ENCODE measurements around the gene ZFP36L1.
"Not testable (repeated sequence)": the region's sequence is repeated elsewhere in the genome, so short reads cannot be mapped to it uniquely, and the experiment has no call there.

Gene ZFP36L1

DNA sequence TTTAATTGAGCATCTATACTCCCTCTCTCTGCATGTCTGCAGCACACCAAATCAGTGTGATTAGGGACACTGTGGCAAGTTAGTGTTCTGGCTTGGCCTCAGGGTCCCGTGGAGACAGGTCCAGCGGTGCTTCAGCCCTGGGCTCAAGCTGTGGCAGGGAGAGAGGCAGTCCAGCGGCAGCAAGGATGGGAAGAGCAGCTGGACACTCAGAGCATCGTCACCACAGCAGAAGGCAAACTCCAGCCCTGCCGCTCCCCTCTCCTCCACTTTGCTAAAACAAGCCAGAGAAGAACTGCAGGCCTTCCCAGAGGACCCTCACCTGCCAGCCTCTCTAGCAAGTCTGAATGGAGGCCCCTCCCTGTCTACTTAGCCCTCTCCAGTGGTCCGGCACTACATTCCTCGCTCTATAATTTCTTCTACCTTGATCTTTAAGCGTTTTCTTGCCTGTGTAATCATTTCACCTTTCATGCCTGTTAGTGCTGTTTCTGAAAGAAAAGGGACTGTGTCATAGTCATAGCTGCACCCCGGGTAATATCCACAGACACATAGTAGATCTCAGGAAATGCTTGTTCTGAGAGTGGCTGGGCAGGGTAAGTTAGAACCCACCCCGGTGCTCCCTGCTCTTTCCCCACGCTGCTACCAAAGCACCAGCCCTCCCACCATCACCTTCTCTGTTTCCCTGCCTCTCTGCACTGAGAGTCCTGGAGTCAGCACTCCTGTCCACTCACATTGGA is 22.1 kb downstream of the ZFP36L1 start:
- Histone ChIP-seq H3K4me3 (ENCODE audit: low read length) (no peak overlapping the region), H3K9me3 (ENCODE audit: control insufficient read depth, insufficient read depth, low read length) (no peaks in the 10 kb centered on the region), H3K36me3 (ENCODE audit: control insufficient read depth, insufficient read depth, low read length) (no peaks in the 10 kb centered on the region), H3K27ac (ENCODE audit: low read length) (no peak overlapping the region), H3K4me1 (ENCODE audit: control insufficient read depth, insufficient read depth, low read length) (no peaks in the 10 kb centered on the region), H3K27me3 (ENCODE audit: control insufficient read depth, insufficient read depth, low read length) (no peaks in the 10 kb centered on the region)
- DNase-seq (ENCODE audit: low read depth, low spot score), result no peak
- WGBS (ENCODE audit: insufficient coverage, insufficient read length), result no CpG with 5 or more reads among the region's 11 CpGs

GRCh38 chr14:68770051-68770450 is 22.8 kb downstream of the ZFP36L1 start:
- WGBS (ENCODE audit: insufficient coverage, insufficient read length), result no CpG with 5 or more reads among the region's 9 CpGs
- no peak for DNase-seq (ENCODE audit: low read depth, low spot score)
- H3K27ac ChIP-seq (ENCODE audit: low read length), result no peak overlapping the region

DNA sequence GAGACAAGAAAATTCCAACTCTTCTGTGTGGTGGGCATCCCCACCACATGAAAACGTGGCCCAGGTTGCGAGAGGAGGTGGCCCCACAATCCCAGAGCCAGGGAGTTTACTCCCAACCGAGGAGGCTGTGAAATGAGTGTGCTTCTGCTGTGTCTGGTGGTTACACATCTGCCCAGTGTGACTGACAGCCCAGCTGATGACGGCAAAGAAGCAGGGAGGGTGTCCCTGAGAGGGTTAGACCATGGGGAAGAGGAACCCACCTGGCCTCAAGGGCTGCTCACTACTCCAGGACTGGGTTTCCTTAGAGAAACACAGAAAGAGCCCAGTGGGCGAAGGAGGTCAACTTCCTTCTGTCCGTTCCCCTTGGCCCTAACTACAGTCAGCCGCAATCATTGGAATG is 24.6 kb downstream of the ZFP36L1 start:
- Histone ChIP-seq H3K27ac (ENCODE audit: low read length) (no peak overlapping the region), H3K36me3 (ENCODE audit: control insufficient read depth, insufficient read depth, low read length) (no peaks in the 10 kb centered on the region), H3K4me1 (ENCODE audit: control insufficient read depth, insufficient read depth, low read length) (no peaks in the 10 kb centered on the region), H3K4me3 (ENCODE audit: low read length) (no peak overlapping the region), H3K27me3 (ENCODE audit: control insufficient read depth, insufficient read depth, low read length) (no peaks in the 10 kb centered on the region), H3K9me3 (ENCODE audit: control insufficient read depth, insufficient read depth, low read length) (no peaks in the 10 kb centered on the region)
- DNase-seq (ENCODE audit: low read depth, low spot score), result no peak
- WGBS (ENCODE audit: insufficient coverage, insufficient read length), result no CpG with 5 or more reads among the region's 7 CpGs

More at GRCh38 chr14:68770051-68770450, 22.8 kb downstream of the ZFP36L1 start:
- Histone ChIP-seq H3K36me3 (ENCODE audit: control insufficient read depth, insufficient read depth, low read length) (no peaks in the 10 kb centered on the region), H3K4me1 (ENCODE audit: control insufficient read depth, insufficient read depth, low read length) (no peaks in the 10 kb centered on the region), H3K4me3 (ENCODE audit: low read length) (no peak overlapping the region), H3K27me3 (ENCODE audit: control insufficient read depth, insufficient read depth, low read length) (no peaks in the 10 kb centered on the region), H3K9me3 (ENCODE audit: control insufficient read depth, insufficient read depth, low read length) (no peaks in the 10 kb centered on the region)

- no peak overlapping the region for H3K27ac ChIP-seq (ENCODE audit: low read length)
- no peaks in the 10 kb centered on the region for H3K36me3 ChIP-seq (ENCODE audit: control insufficient read depth, insufficient read depth, low read length)
- H3K4me3 ChIP-seq (ENCODE audit: low read length), result no peak overlapping the region
- WGBS (ENCODE audit: insufficient coverage, insufficient read length), result no CpG with 5 or more reads among the region's 5 CpGs
- no peaks in the 10 kb centered on the region for H3K27me3 ChIP-seq (ENCODE audit: control insufficient read depth, insufficient read depth, low read length)
- no peaks in the 10 kb centered on the region; the same call in 1 of the 2 replicates for H3K4me1 ChIP-seq (ENCODE audit: control insufficient read depth, insufficient read depth, low read length)
- H3K9me3 ChIP-seq (ENCODE audit: control insufficient read depth, insufficient read depth, low read length), result no peaks in the 10 kb centered on the region
- DNase-seq (ENCODE audit: low read depth, low spot score), result no peak
These were observed 25.6 kb downstream of the ZFP36L1 start for GRCh38 chr14:68767248-68767645.

GRCh38 chr14:68766299-68767247 is 26.3 kb downstream of the ZFP36L1 start:
- Histone ChIP-seq H3K27ac (ENCODE audit: low read length) (no peak overlapping the region), H3K4me3 (ENCODE audit: low read length) (no peak overlapping the region), H3K4me1 (ENCODE audit: control insufficient read depth, insufficient read depth, low read length) (no peaks in the 10 kb centered on the region; the same call in 1 of the 2 replicates), H3K36me3 (ENCODE audit: control insufficient read depth, insufficient read depth, low read length) (no peaks in the 10 kb centered on the region), H3K9me3 (ENCODE audit: control insufficient read depth, insufficient read depth, low read length) (no peaks in the 10 kb centered on the region), H3K27me3 (ENCODE audit: control insufficient read depth, insufficient read depth, low read length) (no peaks in the 10 kb centered on the region)
- WGBS (ENCODE audit: insufficient coverage, insufficient read length), result no CpG with 5 or more reads among the region's 7 CpGs
- DNase-seq (ENCODE audit: low read depth, low spot score), result no peak

- not testable (repeated sequence) for H3K36me3 ChIP-seq (ENCODE audit: control insufficient read depth, insufficient read depth, low read length); H3K4me3 ChIP-seq (ENCODE audit: low read length); H3K9me3 ChIP-seq (ENCODE audit: control insufficient read depth, insufficient read depth, low read length); DNase-seq (ENCODE audit: low read depth, low spot score); H3K27me3 ChIP-seq (ENCODE audit: control insufficient read depth, insufficient read depth, low read length); H3K27ac ChIP-seq (ENCODE audit: low read length); H3K4me1 ChIP-seq (ENCODE audit: control insufficient read depth, insufficient read depth, low read length)
- no CpG with 5 or more reads among the region's 4 CpGs for WGBS (ENCODE audit: insufficient coverage, insufficient read length)
These were observed 29.0 kb downstream of the ZFP36L1 start for GRCh38 chr14:68763843-68764242.

- H3K4me3 ChIP-seq (ENCODE audit: low read length), result no peak overlapping the region
- no peaks in the 10 kb centered on the region for H3K9me3 ChIP-seq (ENCODE audit: control insufficient read depth, insufficient read depth, low read length)
- DNase-seq (ENCODE audit: low read depth, low spot score), result no peak
- no peak overlapping the region for H3K27ac ChIP-seq (ENCODE audit: low read length)
- H3K27me3 ChIP-seq (ENCODE audit: control insufficient read depth, insufficient read depth, low read length), result no peaks in the 10 kb centered on the region
- no peaks in the 10 kb centered on the region for H3K36me3 ChIP-seq (ENCODE audit: control insufficient read depth, insufficient read depth, low read length)
- no CpG with 5 or more reads among the region's 11 CpGs for WGBS (ENCODE audit: insufficient coverage, insufficient read length)
- H3K4me1 ChIP-seq (ENCODE audit: control insufficient read depth, insufficient read depth, low read length), result no peaks in the 10 kb centered on the region; the same call in 1 of the 2 replicates
These were observed 29.7 kb downstream of the ZFP36L1 start for GRCh38 chr14:68762953-68763764.

DNA sequence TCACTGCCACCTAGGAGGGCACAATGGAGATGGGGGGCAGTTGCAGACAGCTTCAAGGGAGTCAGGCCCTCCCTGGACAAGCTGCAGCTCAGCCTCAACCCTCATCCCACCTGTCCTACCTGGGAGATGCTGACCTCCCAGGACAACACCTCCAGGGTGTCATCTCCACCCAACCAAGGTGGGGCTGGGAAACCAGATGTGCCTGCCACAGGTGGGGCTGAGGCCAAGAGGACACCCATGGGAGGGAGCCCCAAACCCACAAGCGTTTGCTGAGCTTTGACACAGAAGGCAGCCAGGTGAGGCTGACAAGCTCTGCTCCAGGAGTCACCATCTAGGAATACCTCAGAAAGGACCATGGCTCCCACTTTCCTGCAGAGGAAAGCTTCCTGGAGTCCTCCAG is 31.5 kb downstream of the ZFP36L1 start:
- no peak for DNase-seq (ENCODE audit: low read depth, low spot score)
- Histone ChIP-seq H3K27me3 (ENCODE audit: control insufficient read depth, insufficient read depth, low read length) (no peaks in the 10 kb centered on the region), H3K4me1 (ENCODE audit: control insufficient read depth, insufficient read depth, low read length) (no peaks in the 10 kb centered on the region; the same call in 1 of the 2 replicates), H3K27ac (ENCODE audit: low read length) (no peak overlapping the region), H3K36me3 (ENCODE audit: control insufficient read depth, insufficient read depth, low read length) (no peaks in the 10 kb centered on the region), H3K4me3 (ENCODE audit: low read length) (no peak overlapping the region), H3K9me3 (ENCODE audit: control insufficient read depth, insufficient read depth, low read length) (no peaks in the 10 kb centered on the region)
- WGBS (ENCODE audit: insufficient coverage, insufficient read length), result no CpG with 5 or more reads among the region's 1 CpG

DNA sequence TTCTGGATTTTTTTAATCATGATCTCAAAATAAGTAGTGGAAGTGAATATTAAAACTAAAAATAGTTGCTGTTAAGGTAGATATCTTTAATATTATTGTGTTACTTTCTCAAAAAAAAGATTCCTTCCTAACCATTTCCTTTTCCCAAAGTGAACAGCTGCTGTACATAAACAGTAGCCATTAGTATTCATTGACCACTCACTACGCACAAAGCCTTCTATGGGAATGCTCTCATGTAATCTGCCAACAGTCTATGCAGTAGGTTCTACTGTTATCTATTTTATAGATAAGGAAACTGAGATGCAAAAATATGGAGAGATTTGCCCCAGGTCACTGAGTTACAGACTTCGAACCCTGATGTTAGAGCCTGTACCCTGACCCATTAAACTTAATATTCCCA is 32.1 kb downstream of the ZFP36L1 start:
- H3K4me1 ChIP-seq (ENCODE audit: control insufficient read depth, insufficient read depth, low read length), result no peaks in the 10 kb centered on the region; the same call in 1 of the 2 replicates
- H3K27me3 ChIP-seq (ENCODE audit: control insufficient read depth, insufficient read depth, low read length), result no peaks in the 10 kb centered on the region
- no peak overlapping the region for H3K27ac ChIP-seq (ENCODE audit: low read length)
- WGBS (ENCODE audit: insufficient coverage, insufficient read length), result no CpG with 5 or more reads among the region's 2 CpGs
- H3K9me3 ChIP-seq (ENCODE audit: control insufficient read depth, insufficient read depth, low read length), result no peaks in the 10 kb centered on the region
- no peak for DNase-seq (ENCODE audit: low read depth, low spot score)
- H3K4me3 ChIP-seq (ENCODE audit: low read length), result no peak overlapping the region
- no peaks in the 10 kb centered on the region for H3K36me3 ChIP-seq (ENCODE audit: control insufficient read depth, insufficient read depth, low read length)

DNA sequence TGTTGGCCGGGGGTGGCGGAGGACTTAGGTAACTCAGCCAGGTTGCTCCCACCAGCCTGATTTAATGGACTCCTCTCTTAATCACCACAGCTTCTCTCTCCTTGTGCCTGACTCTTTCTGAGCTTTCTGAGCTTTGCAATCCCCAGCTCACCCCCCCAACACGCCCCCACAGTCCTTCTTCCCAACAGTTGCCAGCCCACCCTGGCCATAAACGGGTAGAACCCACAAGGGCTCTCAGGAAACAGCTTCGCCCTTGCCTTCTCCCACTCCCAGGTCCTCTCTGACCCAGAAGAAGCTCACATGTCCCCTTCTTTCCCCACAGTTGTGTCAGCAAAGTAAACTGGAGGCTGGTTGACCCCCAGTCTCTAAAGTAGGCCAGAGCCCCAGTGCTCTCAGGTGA is 32.9 kb downstream of the ZFP36L1 start:
- H3K4me1 ChIP-seq (ENCODE audit: control insufficient read depth, insufficient read depth, low read length), result no peaks in the 10 kb centered on the region; the same call in 1 of the 2 replicates
- no peak overlapping the region for H3K27ac ChIP-seq (ENCODE audit: low read length)
- H3K36me3 ChIP-seq (ENCODE audit: control insufficient read depth, insufficient read depth, low read length), result no peaks in the 10 kb centered on the region
- DNase-seq (ENCODE audit: low read depth, low spot score), result no peak
- WGBS (ENCODE audit: insufficient coverage, insufficient read length), result no CpG with 5 or more reads among the region's 5 CpGs
- H3K27me3 ChIP-seq (ENCODE audit: control insufficient read depth, insufficient read depth, low read length), result no peaks in the 10 kb centered on the region
- H3K9me3 ChIP-seq (ENCODE audit: control insufficient read depth, insufficient read depth, low read length), result no peaks in the 10 kb centered on the region
- H3K4me3 ChIP-seq (ENCODE audit: low read length), result no peak overlapping the region

Measured in iPS DF 6.9 (cell line).